Neural progenitor cell (in vitro differentiated cells): Measurements from ENCODE around the gene IGFLR1.

Experiments
- CTCF ChIP-seq: fragments of 200-600 bp; sonication (generic); IDR thresholded peaks from 2 replicates; pipeline ENCODE4 v1.5.1; 2017; ENCODE audit warnings: antibody characterized with exemption, mild to moderate bottlenecking
- EZH2 ChIP-seq: fragments of 200-600 bp; sonication (generic); IDR thresholded peaks from 2 replicates; pipeline ENCODE4 v1.6.1; 2017; ENCODE audit warnings: antibody characterized with exemption, mild to moderate bottlenecking, moderate library complexity

GRCh38 chr19:35764432-35765315 lies 22.4 kb upstream of the IGFLR1 start:
- TF ChIP-seq CTCF = no peak
- no peak for TF ChIP-seq EZH2
